Activated CD8-positive, alpha-beta T cell treated with anti-CD3 and anti-CD28 coated beads for 36 hours (primary cell): ENCODE measurements around the gene SRBD1. TPM values are rescaled to one million over a fixed set of nuclear protein-coding genes. Genes with fewer than 3 reads are reported as not detected.

Experiments used
- ATAC-seq: fragments of 200-7000 bp; cut with Tn5 transposase; one replicate; pipeline ENCODE4 v1.10.0; 2021; ENCODE audit warnings: mild to moderate bottlenecking, moderate library complexity
- CTCF ChIA-PET: fragments of 350-600 bp; sonication (Branson Sonifier 250); formaldehyde crosslinking; loops from one replicate; lab custom pipeline; 2021; ENCODE audit warnings: antibody characterized with exemption; lab: Charles Lee
- POLR2A ChIA-PET: fragments of 350-600 bp; sonication (Branson Sonifier 250); formaldehyde crosslinking; loops from one replicate; lab custom pipeline; 2021; ENCODE audit warnings: antibody characterized with exemption; lab: Charles Lee
- DNase-seq: peaks from one replicate; pipeline ENCODE4 v3.0.0-alpha.2; 2020
- H3K27ac Mint-ChIP-seq: one replicate; pipeline ENCODE4 v1.8.0; 2021; ENCODE audit warnings: mild to moderate bottlenecking, mixed read lengths
- H3K27me3 Mint-ChIP-seq: one replicate; pipeline ENCODE4 v1.8.0; 2021; ENCODE audit warnings: mixed read lengths
- H3K36me3 Mint-ChIP-seq: one replicate; pipeline ENCODE4 v1.8.0; 2021; ENCODE audit warnings: low read depth, mixed read lengths
- H3K4me1 Mint-ChIP-seq: one replicate; pipeline ENCODE4 v1.8.0; 2021; ENCODE audit warnings: low read depth, mixed read lengths
- H3K4me3 Mint-ChIP-seq: one replicate; pipeline ENCODE4 v1.8.0; 2021; ENCODE audit warnings: mild to moderate bottlenecking, moderate library complexity, mixed read lengths
- H3K9me3 Mint-ChIP-seq: one replicate; pipeline ENCODE4 v1.8.0; 2021; ENCODE audit warnings: mixed read lengths
- intact Hi-C: fragments of 100-400 bp; cut with micrococcal nuclease; formaldehyde crosslinking; loops from one replicate; pipeline ENCODE4 v1.10.0; 2022
- total RNA-seq, 2 experiments: library from RNA; stranded (reverse); gene quantifications; one replicate each; pipeline ENCODE4 v1.2.3, GENCODE V29; 2021
- TF ChIP-seq, protein P1 (sequence below): fragments of 200-600 bp; IDR thresholded peaks from one replicate; pipeline ENCODE4 v1.8.0; 2022; ENCODE audit warnings: antibody characterized with exemption, mild to moderate bottlenecking

SRBD1 gene
- total RNA-seq, 2 experiments from 2014 or later: 14.8 to 21.7 TPM

DNA sequence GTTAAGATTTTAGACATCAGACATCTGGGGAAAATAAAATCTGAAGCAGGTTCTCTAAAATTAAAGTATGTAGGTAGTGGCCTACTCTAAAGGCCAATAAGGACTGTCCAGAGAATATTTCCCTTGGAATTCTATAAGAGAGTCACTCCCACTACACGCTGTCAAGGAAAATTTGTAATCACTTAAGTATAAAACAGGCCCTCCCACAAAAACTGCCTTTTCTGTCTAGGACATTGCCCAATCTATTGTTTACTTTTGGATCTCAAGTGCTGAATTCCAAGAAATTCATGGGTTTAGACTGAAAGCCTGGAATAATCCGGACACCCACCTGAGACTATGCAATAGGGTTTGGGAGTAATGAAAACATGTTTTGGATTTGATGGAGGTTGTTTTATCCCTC lies 1.7 kb upstream of the SRBD1 start:
- Mint-ChIP-seq H3K27ac (no peak overlapping the region), H3K27me3 (no peaks in the 10 kb centered on the region), H3K4me1 (peaks cover 20% of the 10 kb centered on the region), H3K36me3 (no peaks in the 10 kb centered on the region), H3K9me3 (no peaks in the 10 kb centered on the region), H3K4me3 (no peak overlapping the region)
- ATAC-seq (no peak), DNase-seq (no peak)
- POLR2A ChIA-PET: no interaction called here
- CTCF ChIA-PET: interaction anchor here (1.1 kb wide), 1 partner anchor 38 kb away, joined by 3 read pairs; no protein-coding TSS in a partner anchor
- intact Hi-C loops: no loop called here
- TF ChIP-seq, protein P1, sequence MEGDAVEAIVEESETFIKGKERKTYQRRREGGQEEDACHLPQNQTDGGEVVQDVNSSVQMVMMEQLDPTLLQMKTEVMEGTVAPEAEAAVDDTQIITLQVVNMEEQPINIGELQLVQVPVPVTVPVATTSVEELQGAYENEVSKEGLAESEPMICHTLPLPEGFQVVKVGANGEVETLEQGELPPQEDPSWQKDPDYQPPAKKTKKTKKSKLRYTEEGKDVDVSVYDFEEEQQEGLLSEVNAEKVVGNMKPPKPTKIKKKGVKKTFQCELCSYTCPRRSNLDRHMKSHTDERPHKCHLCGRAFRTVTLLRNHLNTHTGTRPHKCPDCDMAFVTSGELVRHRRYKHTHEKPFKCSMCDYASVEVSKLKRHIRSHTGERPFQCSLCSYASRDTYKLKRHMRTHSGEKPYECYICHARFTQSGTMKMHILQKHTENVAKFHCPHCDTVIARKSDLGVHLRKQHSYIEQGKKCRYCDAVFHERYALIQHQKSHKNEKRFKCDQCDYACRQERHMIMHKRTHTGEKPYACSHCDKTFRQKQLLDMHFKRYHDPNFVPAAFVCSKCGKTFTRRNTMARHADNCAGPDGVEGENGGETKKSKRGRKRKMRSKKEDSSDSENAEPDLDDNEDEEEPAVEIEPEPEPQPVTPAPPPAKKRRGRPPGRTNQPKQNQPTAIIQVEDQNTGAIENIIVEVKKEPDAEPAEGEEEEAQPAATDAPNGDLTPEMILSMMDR: no peak

DNA sequence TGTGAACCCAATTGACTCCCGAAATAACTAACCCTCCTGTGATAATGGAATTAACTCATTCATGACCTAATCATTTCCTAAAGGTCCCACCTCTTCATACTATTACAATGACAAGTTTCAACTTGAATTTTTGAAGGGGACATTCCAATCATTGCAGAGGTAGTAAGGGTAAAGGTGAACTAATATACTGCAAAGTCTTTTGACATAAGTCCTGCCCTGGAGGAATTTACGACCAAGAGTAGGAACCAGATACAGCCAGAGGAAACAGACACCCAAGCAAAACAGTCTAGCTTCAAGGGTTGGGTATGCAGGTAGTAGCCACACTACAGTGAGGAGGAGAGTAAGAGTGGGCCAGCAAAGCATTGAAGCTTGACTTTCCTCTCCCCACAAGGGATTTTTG lies 1.2 kb upstream of the SRBD1 start:
- DNase-seq: no peak
- peaks cover 21% of the 10 kb centered on the region for H3K4me1 Mint-ChIP-seq
- H3K27me3 Mint-ChIP-seq: no peaks in the 10 kb centered on the region
- no peaks in the 10 kb centered on the region for H3K36me3 Mint-ChIP-seq
- ChIA-PET POLR2A (no interaction called here), CTCF (interaction anchor here (1.1 kb wide), 1 partner anchor 38 kb away, joined by 3 read pairs; no protein-coding TSS in a partner anchor)
- ATAC-seq: no peak
- intact Hi-C loops: no loop called here
- H3K27ac Mint-ChIP-seq: no peak overlapping the region
- H3K4me3 Mint-ChIP-seq: no peak overlapping the region
- no peaks in the 10 kb centered on the region for H3K9me3 Mint-ChIP-seq
- TF ChIP-seq, protein P1: no peak

DNA sequence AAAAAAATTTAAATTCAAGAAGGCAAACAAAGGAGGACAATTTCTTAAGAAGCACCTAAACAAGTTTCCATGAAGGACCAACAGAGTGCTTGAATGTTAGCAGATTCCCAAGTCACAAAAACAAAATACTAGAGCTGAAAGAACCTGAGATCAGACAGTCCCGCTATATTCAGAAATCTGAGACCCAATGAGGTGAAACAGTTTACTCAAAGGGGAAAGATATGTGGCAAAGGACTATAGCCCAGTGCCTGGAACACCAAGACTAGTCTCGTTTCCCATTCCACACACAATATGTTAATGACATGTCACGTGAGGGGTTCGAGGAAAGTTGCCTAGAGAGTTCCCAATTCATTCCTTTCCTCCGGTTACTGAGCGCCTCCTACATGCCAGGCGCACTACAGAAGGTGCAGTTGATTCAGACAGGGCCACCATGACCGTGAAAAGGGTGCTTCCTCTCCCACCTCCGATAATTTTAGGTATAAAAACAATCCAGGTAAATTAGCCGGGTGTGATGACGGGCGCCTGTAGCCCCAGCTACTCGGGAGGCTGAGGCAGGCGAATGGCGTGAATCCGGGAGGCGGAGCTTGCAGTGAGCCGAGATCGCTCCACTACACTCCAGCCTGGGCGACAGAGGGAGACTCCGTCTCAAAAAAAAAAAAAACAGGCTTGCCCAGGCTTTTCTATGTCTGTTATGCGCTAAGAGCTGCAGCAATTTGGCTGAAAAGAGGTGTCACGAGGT lies 617 bp downstream of the SRBD1 start:
- POLR2A ChIA-PET: interaction anchor here (0.5 to 1.0 kb wide), 2 partner anchors 39 to 1301 kb away, joined by 3 to 4 read pairs; no protein-coding TSS in a partner anchor
- CTCF ChIA-PET: interaction anchor here (1.0 to 1.1 kb wide), 3 partner anchors 32 to 168 kb away, joined by 4 read pairs; no protein-coding TSS in a partner anchor
- H3K36me3 Mint-ChIP-seq: peaks cover 1% of the 10 kb centered on the region
- ATAC-seq: peak; percentile 70
- H3K9me3 Mint-ChIP-seq: no peaks in the 10 kb centered on the region
- H3K4me1 Mint-ChIP-seq: peaks cover 25% of the 10 kb centered on the region
- TF ChIP-seq, protein P1: peak; percentile 16
- H3K4me3 Mint-ChIP-seq: peak overlapping the region; percentile 95
- H3K27ac Mint-ChIP-seq: peak overlapping the region; percentile 97
- peak; percentile 58 for DNase-seq
- no peaks in the 10 kb centered on the region for H3K27me3 Mint-ChIP-seq
- intact Hi-C loops: no loop called here

DNA sequence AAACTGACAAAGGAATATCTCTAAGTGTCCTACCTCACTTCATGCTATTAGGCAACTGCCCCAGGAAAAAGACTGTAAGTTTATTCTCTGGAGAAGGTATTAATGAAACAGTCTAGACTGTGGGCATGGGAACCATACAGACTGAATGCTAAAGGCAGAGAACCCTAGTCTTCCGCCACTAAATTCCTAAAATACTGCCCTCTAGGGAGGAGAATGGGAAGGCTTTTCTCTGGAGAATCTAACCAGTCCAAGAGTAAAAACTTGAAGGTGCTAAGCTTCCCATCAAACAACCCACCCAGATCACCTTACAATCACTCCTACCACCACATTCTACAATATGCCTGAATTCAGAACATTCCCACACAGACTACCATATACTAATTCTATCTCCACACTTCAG lies 3.4 kb downstream of the SRBD1 start:
- H3K27ac Mint-ChIP-seq: no peak overlapping the region
- H3K36me3 Mint-ChIP-seq: peaks cover 16% of the 10 kb centered on the region
- no peaks in the 10 kb centered on the region for H3K27me3 Mint-ChIP-seq
- DNase-seq: no peak
- no peak for ATAC-seq
- intact Hi-C loops: no loop called here
- TF ChIP-seq, protein P1: no peak
- peaks cover 25% of the 10 kb centered on the region for H3K4me1 Mint-ChIP-seq
- H3K9me3 Mint-ChIP-seq: no peaks in the 10 kb centered on the region
- ChIA-PET POLR2A (interaction anchor here (0.5 kb wide), 1 partner anchor 301 kb away, joined by 3 read pairs; no protein-coding TSS in a partner anchor), CTCF (interaction anchor here (1.1 to 1.2 kb wide), 4 partner anchors 14 to 171 kb away, joined by 3 to 4 read pairs (median 4); no protein-coding TSS in a partner anchor)
- no peak overlapping the region for H3K4me3 Mint-ChIP-seq

DNA sequence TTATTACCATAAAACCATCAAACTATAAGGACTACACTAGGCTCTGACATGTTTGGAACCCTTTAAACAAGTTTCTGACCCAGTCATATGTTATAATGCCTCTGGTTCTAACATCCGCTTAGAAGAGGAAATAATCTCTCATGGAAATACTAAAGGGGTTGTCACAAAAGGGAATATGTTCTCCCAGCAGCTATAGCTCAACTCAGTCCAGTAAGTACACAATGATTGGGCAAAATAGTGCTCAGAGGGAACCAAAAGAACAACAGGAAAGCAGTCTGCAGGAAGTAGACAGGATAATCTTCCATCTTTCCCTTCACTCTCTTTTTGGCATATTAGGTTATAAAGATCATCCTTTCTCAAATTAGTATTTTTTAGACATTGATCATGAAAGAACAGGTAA lies 4.3 kb downstream of the SRBD1 start:
- TF ChIP-seq, protein P1: no peak
- no peak overlapping the region for H3K4me3 Mint-ChIP-seq
- H3K9me3 Mint-ChIP-seq: no peaks in the 10 kb centered on the region
- ATAC-seq (no peak), DNase-seq (no peak)
- H3K4me1 Mint-ChIP-seq: peaks cover 23% of the 10 kb centered on the region
- intact Hi-C loops: no loop called here
- H3K27me3 Mint-ChIP-seq: no peaks in the 10 kb centered on the region
- POLR2A ChIA-PET: no interaction called here
- no peak overlapping the region for H3K27ac Mint-ChIP-seq
- CTCF ChIA-PET: interaction anchor here (1.1 to 1.5 kb wide), 5 partner anchors 11 to 172 kb away, joined by 3 to 4 read pairs (median 3); no protein-coding TSS in a partner anchor
- peaks cover 21% of the 10 kb centered on the region for H3K36me3 Mint-ChIP-seq
